Cardiac fibroblast (primary cell): Measurements from ENCODE around the gene RLIM.
"Not testable (repeated sequence)": the region's sequence is repeated elsewhere in the genome, so short reads cannot be mapped to it uniquely, and the experiment has no call there.

Experiments
- DNase-seq, 2 donors: peaks; one replicate each; pipeline versions ENCODE4 v3.0.0 to v3.0.0-alpha.2; 2010; ENCODE audit warnings: low read depth in 2 of 2
- H3K4me3 ChIP-seq, 2 donors: replicated peaks in 1 of 2; 1 replicate in 1 of 2; 2 replicates in 1 of 2; pipeline ENCODE4 v1.5.1; 2011; ENCODE audit warnings: low read depth in 2 of 2, low read length in 2 of 2, mild to moderate bottlenecking in 2 of 2, moderate library complexity in 1 of 2
- TF ChIP-seq, protein P1 (sequence below): IDR thresholded peaks from one replicate; pipeline ENCODE4 v1.5.1; 2011; ENCODE audit warnings: low read depth, mild to moderate bottlenecking, low read length, inconsistent platforms

RLIM gene, protein sequence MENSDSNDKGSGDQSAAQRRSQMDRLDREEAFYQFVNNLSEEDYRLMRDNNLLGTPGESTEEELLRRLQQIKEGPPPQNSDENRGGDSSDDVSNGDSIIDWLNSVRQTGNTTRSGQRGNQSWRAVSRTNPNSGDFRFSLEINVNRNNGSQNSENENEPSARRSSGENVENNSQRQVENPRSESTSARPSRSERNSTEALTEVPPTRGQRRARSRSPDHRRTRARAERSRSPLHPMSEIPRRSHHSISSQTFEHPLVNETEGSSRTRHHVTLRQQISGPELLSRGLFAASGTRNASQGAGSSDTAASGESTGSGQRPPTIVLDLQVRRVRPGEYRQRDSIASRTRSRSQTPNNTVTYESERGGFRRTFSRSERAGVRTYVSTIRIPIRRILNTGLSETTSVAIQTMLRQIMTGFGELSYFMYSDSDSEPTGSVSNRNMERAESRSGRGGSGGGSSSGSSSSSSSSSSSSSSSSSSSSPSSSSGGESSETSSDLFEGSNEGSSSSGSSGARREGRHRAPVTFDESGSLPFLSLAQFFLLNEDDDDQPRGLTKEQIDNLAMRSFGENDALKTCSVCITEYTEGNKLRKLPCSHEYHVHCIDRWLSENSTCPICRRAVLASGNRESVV

DNA sequence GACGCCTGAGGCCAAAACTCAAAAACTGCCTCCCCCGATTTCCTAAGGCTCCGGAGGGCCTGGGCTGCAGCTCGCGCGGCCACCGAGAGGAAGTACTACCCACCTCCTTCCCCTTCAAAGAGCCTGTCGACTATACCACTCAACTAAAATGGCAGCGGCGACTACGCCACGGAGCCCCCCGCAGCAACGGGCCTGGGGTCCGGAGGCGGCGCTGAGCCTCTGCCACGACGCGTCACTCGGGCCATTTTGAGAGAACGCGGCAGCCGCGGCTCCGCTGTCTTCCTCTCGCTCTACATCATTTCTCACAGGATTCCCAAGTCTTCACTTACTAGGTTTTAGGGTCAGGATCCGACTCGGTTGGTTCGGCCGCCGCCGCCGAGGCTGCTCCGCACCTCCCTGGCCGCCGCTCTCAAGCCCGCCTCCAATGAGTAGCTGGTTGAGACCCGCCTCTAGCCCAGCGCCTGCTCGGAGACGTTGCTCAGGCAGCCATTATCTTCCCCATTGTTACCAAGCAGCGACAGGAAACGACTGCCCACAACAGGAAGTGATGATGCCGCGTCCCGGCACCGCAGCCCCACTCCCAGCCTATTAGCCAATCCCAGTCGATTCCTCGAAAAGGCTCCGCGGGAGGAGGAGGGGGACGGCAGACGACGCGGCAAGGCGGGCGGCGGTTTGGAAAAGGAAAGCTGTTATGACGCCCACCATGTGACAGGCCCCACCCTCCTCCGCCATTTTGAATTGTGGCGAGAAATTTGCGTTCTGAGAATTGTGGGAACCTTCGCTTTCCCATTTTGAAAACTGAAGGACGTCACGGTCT is at the start of gene RLIM:
RLIM (minus strand) TSS at position 532 of the 817 bp plus-strand sequence. CDS start 18,647 bp downstream, outside the sequence.
- peak; percentile 95 to 98 for DNase-seq
- TF ChIP-seq, protein P1, sequence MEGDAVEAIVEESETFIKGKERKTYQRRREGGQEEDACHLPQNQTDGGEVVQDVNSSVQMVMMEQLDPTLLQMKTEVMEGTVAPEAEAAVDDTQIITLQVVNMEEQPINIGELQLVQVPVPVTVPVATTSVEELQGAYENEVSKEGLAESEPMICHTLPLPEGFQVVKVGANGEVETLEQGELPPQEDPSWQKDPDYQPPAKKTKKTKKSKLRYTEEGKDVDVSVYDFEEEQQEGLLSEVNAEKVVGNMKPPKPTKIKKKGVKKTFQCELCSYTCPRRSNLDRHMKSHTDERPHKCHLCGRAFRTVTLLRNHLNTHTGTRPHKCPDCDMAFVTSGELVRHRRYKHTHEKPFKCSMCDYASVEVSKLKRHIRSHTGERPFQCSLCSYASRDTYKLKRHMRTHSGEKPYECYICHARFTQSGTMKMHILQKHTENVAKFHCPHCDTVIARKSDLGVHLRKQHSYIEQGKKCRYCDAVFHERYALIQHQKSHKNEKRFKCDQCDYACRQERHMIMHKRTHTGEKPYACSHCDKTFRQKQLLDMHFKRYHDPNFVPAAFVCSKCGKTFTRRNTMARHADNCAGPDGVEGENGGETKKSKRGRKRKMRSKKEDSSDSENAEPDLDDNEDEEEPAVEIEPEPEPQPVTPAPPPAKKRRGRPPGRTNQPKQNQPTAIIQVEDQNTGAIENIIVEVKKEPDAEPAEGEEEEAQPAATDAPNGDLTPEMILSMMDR: no peak
- peak within 1 kb of the TSS; percentile 61 to 77 for H3K4me3 ChIP-seq

DNA sequence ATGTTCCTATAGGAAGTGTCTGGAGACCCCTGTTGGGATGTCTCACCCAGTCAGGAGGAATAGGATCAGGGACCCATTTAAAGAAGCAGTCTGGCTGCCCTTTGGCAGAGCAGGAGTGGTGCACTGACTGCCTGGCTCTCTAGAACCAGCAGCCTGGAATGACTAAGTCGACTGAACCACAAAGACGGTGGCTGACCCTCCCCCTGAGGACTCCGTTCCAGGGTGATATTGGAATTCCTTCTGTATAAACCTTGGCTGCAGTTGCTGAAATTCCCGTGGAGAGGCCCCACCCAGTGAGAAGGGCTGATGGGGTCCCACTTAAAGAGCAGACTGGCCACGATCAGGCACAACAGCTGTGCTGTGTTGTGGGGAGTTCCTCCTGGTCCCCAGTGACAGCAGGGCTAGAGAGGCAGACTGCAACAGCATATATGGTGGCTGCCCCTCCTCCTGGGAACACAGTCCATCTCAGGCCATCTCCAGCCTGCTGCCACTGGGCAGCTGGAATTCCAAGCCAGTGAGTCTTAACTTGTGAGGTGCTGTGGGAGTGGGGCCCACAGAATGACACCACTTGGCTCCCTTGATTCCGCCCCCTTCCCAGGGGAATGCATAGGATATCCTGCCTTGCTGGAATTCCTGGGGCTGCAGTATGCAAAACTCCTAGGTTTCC is 41.8 kb upstream of the RLIM start:
- peak in 1 of 2 donors; percentile 5 for DNase-seq
- no peak overlapping the region for H3K4me3 ChIP-seq
- TF ChIP-seq, protein P1: no peak

DNA sequence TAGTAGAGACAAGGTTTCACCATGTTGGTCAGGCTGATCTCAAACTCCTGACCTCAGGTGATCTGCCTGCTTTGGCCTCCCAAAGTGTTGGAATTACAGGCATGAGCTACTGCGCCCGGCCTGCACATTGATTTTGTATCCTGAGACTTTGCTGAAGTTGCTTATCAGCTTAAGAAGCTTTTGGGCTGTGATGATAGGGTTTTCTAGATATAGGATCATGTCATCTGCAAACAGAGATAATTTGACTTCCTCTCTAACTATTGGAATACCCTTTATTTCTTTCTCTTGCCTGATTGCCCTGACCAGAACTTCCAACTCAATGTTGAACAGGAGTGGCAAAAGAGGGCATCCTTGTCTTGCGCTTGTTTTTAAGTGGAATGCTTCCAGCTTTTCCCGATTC is 40.5 kb upstream of the RLIM start:
- DNase-seq, H3K4me3 ChIP-seq: not testable (repeated sequence)

DNA sequence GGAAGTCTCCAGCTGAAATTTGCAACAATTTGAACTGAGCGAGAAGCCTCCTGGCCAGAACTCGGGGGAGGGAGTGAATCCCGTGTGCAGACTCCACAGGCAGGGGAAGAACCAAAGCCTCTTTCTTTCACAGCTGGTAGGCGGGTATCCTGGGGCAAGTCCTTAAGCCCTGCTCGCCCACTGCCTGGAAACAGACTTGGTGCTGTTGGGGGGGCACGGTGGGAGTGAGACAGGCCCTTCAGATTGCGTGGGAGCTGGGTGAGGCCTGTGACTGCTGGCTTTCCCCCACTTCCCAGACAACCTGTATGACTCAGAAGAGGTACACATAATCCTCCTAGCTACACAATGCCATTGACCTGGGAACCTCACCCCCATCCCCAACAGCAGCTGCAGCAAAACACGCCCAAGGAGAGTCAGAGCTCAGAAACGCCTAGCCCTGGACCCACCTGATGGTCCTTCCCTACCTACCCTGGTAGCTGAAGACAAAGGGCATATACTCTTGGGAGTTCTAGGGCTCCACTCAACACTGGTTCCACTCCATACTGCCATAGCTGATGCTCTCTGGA is 22.4 kb upstream of the RLIM start:
- no peak overlapping the region for H3K4me3 ChIP-seq
- TF ChIP-seq, protein P1: no peak
- DNase-seq: no peak

DNA sequence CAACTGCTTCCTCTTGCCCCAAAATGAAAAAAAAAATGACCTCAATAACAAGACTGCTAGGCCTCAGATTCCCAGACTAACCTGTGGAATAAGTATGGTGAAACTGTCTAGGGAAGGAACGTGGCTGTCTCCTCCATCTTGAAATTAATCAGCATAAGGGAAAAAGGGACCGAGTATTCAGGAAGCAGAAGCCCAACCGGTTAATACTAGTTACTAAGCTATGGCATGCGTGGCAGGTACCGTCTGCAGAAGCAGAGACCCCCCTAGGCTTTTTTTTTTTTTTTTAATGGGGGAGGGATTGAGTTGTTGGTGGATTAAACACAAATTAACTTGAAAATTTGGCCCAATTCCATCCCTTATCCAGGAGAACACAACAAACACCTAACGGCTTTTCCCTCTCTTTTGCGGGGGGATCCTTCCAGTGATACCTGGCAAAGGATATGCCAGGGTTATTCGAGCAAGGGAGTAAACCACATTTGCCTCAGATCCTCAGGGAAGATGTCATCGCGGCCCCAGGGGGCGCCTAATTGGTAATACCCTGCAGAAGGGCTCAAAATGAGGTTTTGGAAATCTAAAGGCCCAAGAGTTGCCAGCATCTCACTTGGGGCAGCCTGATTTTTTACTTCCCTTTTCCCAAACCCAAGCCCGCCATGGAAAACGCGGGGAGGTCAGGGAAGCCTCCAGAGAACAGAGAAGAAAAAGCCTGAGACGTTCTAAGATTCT is 893 bp downstream of the RLIM start:
- DNase-seq: peak; percentile 49 to 50

DNA sequence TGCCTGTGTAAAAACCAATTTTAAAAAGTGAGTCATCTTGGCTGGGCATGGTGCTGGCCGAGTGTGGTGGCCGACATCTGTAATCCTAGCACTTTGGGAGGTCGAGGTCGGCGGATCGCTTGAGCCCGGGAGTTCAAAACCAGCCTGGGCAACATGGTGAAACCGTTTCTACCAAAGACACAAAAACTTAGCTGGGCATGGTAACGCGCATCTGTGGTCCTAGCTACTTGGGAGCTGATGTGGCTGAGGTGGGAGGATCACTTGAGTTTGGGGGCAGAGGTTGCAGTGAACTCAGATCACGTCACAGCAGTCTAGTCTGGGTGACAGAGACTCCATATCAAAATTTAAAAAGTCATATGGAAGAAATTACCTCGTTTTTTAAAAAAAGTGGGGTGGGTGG is 7.6 kb downstream of the RLIM start:
- TF ChIP-seq, protein P1: no peak
- no peak overlapping the region for H3K4me3 ChIP-seq
- no peak for DNase-seq

More for the DNA sequence above, 893 bp downstream of the RLIM start:
- TF ChIP-seq, protein P1: peak; percentile 6
- H3K4me3 ChIP-seq: peak overlapping the region; percentile 61 to 77
